H1 (cell line): ENCODE measurements around the gene LFNG. TPM values are rescaled to one million over a fixed set of nuclear protein-coding genes. Genes with fewer than 3 reads are reported as not detected.

Experiments used
- ASH2L ChIP-seq: fragments of 200-600, 300-600 bp; sonication (generic); IDR thresholded peaks from one replicate; pipeline ENCODE4 v1.7.1; 2017; ENCODE audit warnings: low read length
- BCL11A ChIP-seq, 2 experiments: IDR thresholded peaks; one replicate each; pipeline ENCODE4 v1.6.1; 2011; ENCODE audit warnings: low read depth in 2 of 2, low read length in 2 of 2, mild to moderate bottlenecking in 2 of 2
- CBX5 ChIP-seq: fragments of 300-800, 300-1000 bp; sonication (generic); IDR thresholded peaks from 2 replicates; pipeline ENCODE4 v1.7.1; 2016; ENCODE audit warnings: antibody characterized with exemption, low read length, low read depth
- FOSL1 ChIP-seq: IDR thresholded peaks from 2 replicates; pipeline ENCODE4 v1.6.1; 2011; ENCODE audit warnings: mild to moderate bottlenecking, low read depth, low read length, moderate library complexity; ENCODE audit not compliant: insufficient read depth
- JUN ChIP-seq: IDR thresholded peaks from 2 replicates; pipeline ENCODE4 v1.6.1; 2011; ENCODE audit warnings: low read depth, mild to moderate bottlenecking, improper control_type of control experiment, low read length
- KDM1A ChIP-seq: fragments of 200-600, 300-600 bp; sonication (generic); IDR thresholded peaks from 2 replicates; pipeline ENCODE4 v1.7.1; 2016; ENCODE audit warnings: mild to moderate bottlenecking, low read length, borderline replicate concordance
- NANOG ChIP-seq: IDR thresholded peaks from 2 replicates; pipeline ENCODE4 v1.6.1; 2011; ENCODE audit warnings: low read length, low read depth, mild to moderate bottlenecking, inconsistent platforms; ENCODE audit not compliant: insufficient read depth, poor library complexity, severe bottlenecking
- NRF1 ChIP-seq: IDR thresholded peaks from 2 replicates; pipeline ENCODE4 v1.6.1; 2011; ENCODE audit warnings: mild to moderate bottlenecking, low read depth, low read length, improper control_type of control experiment
- RBBP5 ChIP-seq: IDR thresholded peaks from 2 replicates; pipeline ENCODE4 v1.7.1; 2012; ENCODE audit warnings: low read depth, mild to moderate bottlenecking, inconsistent platforms, low read length, moderate library complexity, borderline replicate concordance
- SRF ChIP-seq: IDR thresholded peaks from 2 replicates; pipeline ENCODE4 v1.6.1; 2011; ENCODE audit warnings: mild to moderate bottlenecking, low read depth, low read length, moderate library complexity
- polyA plus RNA-seq, 7 experiments: library from polyadenylated mRNA; depleted of rRNA in 3 of 7; stranded (reverse) in 5 of 7; unstranded in 2 of 7; fragments of >200 nt in 5 of 7; fragments of 200-250 nt in 2 of 7; gene quantifications; 1 replicate in 5 of 7; 2 replicates in 1 of 7; 4 replicates in 1 of 7; pipeline versions ENCODE4 v1.2.1 to v1.2.3, GENCODE V29; 2011 to 2013; ENCODE audit warnings: missing spikeins in 2 of 7, mixed read lengths in 2 of 7
- total RNA-seq: library from RNA; stranded (reverse); fragmentation: NEBNext Ultra II Directional; extraction: Animal tissue kit (Norgen Biotek cat#: 25700); gene quantifications from 2 replicates; pipeline ENCODE4 v1.2.1, GENCODE V29; 2021
- TF ChIP-seq, protein P1 (sequence below): IDR thresholded peaks from 2 replicates; pipeline ENCODE4 v1.6.1; 2012; ENCODE audit warnings: inconsistent platforms

Gene LFNG
- total and polyA plus RNA-seq, 2 of the 8 experiments (the other 6 are each of a cell fraction or from before 2014, with no cell fraction given) = 31.6 to 35.6 TPM

DNA sequence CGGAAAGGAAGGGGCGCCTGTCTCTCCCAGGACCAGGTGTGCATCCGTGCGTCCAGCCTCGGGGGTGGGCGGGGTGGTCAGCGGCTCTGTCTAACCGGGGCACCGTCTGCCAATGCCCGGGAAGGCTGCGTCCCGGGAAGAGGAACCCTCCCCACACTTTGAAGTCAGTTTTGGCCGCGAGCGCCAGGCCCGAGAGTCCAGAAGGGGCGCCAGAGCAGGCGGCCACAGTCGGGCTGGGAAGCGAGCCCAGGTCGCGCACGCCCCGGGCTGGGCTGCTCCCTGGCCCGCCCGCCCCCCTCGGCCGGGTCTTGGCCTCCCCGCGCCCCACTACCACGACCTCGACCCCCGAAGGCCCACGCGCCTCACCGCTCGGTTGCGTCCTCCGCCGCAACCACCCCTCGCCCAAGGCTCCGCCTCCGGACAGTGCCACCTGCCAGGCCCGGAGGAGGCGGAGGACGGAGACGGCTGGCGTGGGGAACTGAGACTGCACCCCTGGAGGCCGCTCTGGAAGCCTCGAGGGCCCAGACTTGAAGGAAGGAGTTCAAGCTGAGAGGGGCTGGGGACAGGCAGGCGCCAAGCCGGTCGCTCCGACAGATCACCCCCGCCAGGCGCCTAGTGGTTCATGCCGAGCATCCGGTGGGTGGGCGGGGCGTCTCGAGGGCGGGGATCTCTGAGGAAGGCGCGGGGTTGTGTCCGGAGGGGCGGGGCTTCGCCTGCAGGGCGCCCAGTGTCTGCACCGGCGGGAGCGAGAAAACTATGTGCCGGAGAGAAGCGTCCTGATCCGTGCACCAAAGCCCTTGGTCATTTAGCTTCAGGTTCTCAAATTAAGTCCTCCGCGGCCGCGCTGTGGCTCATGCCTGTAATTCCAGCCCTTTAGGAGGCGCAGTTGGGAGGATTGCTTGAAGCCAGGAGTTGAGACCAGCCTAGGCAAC lies 35.8 kb downstream of the LFNG start, which contains the start of gene BRAT1 (continued):
- TF ChIP-seq NANOG (peak; percentile 15), ASH2L (peak; percentile 29), SRF (no peak), JUN (no peak), FOSL1 (no peak), BCL11A (IDR thresholded peaks at IDR 0.05; ENCODE audit: low read depth in 2 of 2, low read length in 2 of 2) (no peak), RBBP5 (no peak), KDM1A (no peak), CBX5 (no peak), NRF1 (no peak)
- TF ChIP-seq, protein P1, sequence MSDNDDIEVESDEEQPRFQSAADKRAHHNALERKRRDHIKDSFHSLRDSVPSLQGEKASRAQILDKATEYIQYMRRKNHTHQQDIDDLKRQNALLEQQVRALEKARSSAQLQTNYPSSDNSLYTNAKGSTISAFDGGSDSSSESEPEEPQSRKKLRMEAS = 0 out of 2 replicates have a peak, but pooled peaks have one; percentile 63
